ENCODE measurements around the gene MGLL.

The MGLL gene

GRCh38 chr3:127714125-127714571 is 108.2 kb downstream of the MGLL start:
- H3K4me1 ChIP-seq (ENCODE audit: control insufficient read depth, insufficient read depth, low read length) = peaks cover 6% of the 10 kb centered on the region
- no peaks in the 10 kb centered on the region for H3K27me3 ChIP-seq (ENCODE audit: control insufficient read depth, insufficient read depth, low read length)
- no peak overlapping the region for H3K9ac ChIP-seq (ENCODE audit: low read length)
- H3K9me3 ChIP-seq (ENCODE audit: control insufficient read depth, low read length) = no peaks in the 10 kb centered on the region
- H3K4me3 ChIP-seq (ENCODE audit: low read length) = no peak overlapping the region
- no peaks in the 10 kb centered on the region for H3K36me3 ChIP-seq (ENCODE audit: control insufficient read depth, insufficient read depth, low read length)

GRCh38 chr3:127712881-127713771 is 109.2 kb downstream of the MGLL start:
- Histone ChIP-seq H3K36me3 (ENCODE audit: control insufficient read depth, insufficient read depth, low read length) (no peaks in the 10 kb centered on the region), H3K9me3 (ENCODE audit: control insufficient read depth, low read length) (no peaks in the 10 kb centered on the region), H3K4me1 (ENCODE audit: control insufficient read depth, insufficient read depth, low read length) (peaks cover 6% of the 10 kb centered on the region), H3K4me3 (ENCODE audit: low read length) (no peak overlapping the region), H3K27me3 (ENCODE audit: control insufficient read depth, insufficient read depth, low read length) (no peaks in the 10 kb centered on the region), H3K9ac (ENCODE audit: low read length) (no peak overlapping the region)

GRCh38 chr3:127712461-127712860 is 109.9 kb downstream of the MGLL start:
- Histone ChIP-seq H3K4me1 (ENCODE audit: control insufficient read depth, insufficient read depth, low read length) (peaks cover 6% of the 10 kb centered on the region), H3K9me3 (ENCODE audit: control insufficient read depth, low read length) (no peaks in the 10 kb centered on the region), H3K9ac (ENCODE audit: low read length) (no peak overlapping the region), H3K36me3 (ENCODE audit: control insufficient read depth, insufficient read depth, low read length) (no peaks in the 10 kb centered on the region), H3K4me3 (ENCODE audit: low read length) (no peak overlapping the region), H3K27me3 (ENCODE audit: control insufficient read depth, insufficient read depth, low read length) (no peaks in the 10 kb centered on the region)

GRCh38 chr3:127711896-127712295 is 110.4 kb downstream of the MGLL start:
- Histone ChIP-seq H3K4me1 (ENCODE audit: control insufficient read depth, insufficient read depth, low read length) (peaks cover 6% of the 10 kb centered on the region), H3K27me3 (ENCODE audit: control insufficient read depth, insufficient read depth, low read length) (no peaks in the 10 kb centered on the region), H3K4me3 (ENCODE audit: low read length) (no peak overlapping the region), H3K36me3 (ENCODE audit: control insufficient read depth, insufficient read depth, low read length) (no peaks in the 10 kb centered on the region), H3K9me3 (ENCODE audit: control insufficient read depth, low read length) (no peaks in the 10 kb centered on the region), H3K9ac (ENCODE audit: low read length) (no peak overlapping the region)

GRCh38 chr3:127711021-127711695 is 111.2 kb downstream of the MGLL start:
- no peaks in the 10 kb centered on the region for H3K36me3 ChIP-seq (ENCODE audit: control insufficient read depth, insufficient read depth, low read length)
- H3K27me3 ChIP-seq (ENCODE audit: control insufficient read depth, insufficient read depth, low read length) = no peaks in the 10 kb centered on the region
- H3K4me3 ChIP-seq (ENCODE audit: low read length) = no peak overlapping the region
- peaks cover 6% of the 10 kb centered on the region for H3K4me1 ChIP-seq (ENCODE audit: control insufficient read depth, insufficient read depth, low read length)
- H3K9ac ChIP-seq (ENCODE audit: low read length) = no peak overlapping the region
- no peaks in the 10 kb centered on the region for H3K9me3 ChIP-seq (ENCODE audit: control insufficient read depth, low read length)

- Histone ChIP-seq H3K9ac (ENCODE audit: low read length) (no peak overlapping the region), H3K36me3 (ENCODE audit: control insufficient read depth, insufficient read depth, low read length) (no peaks in the 10 kb centered on the region), H3K27me3 (ENCODE audit: control insufficient read depth, insufficient read depth, low read length) (no peaks in the 10 kb centered on the region), H3K9me3 (ENCODE audit: control insufficient read depth, low read length) (no peaks in the 10 kb centered on the region), H3K4me1 (ENCODE audit: control insufficient read depth, insufficient read depth, low read length) (peaks cover 6% of the 10 kb centered on the region), H3K4me3 (ENCODE audit: low read length) (no peak overlapping the region)
These were observed 112.0 kb downstream of the MGLL start for GRCh38 chr3:127710155-127710941.

- Histone ChIP-seq H3K4me1 (ENCODE audit: control insufficient read depth, insufficient read depth, low read length) (peaks cover 2% of the 10 kb centered on the region), H3K9ac (ENCODE audit: low read length) (no peak overlapping the region), H3K36me3 (ENCODE audit: control insufficient read depth, insufficient read depth, low read length) (no peaks in the 10 kb centered on the region), H3K4me3 (ENCODE audit: low read length) (no peak overlapping the region), H3K27me3 (ENCODE audit: control insufficient read depth, insufficient read depth, low read length) (no peaks in the 10 kb centered on the region), H3K9me3 (ENCODE audit: control insufficient read depth, low read length) (no peaks in the 10 kb centered on the region)
These were observed 112.8 kb downstream of the MGLL start for GRCh38 chr3:127709320-127710060.

GRCh38 chr3:127708837-127709236 is 113.5 kb downstream of the MGLL start:
- no peaks in the 10 kb centered on the region for H3K9me3 ChIP-seq (ENCODE audit: control insufficient read depth, low read length)
- H3K36me3 ChIP-seq (ENCODE audit: control insufficient read depth, insufficient read depth, low read length) = no peaks in the 10 kb centered on the region
- no peaks in the 10 kb centered on the region for H3K27me3 ChIP-seq (ENCODE audit: control insufficient read depth, insufficient read depth, low read length)
- H3K9ac ChIP-seq (ENCODE audit: low read length) = no peak overlapping the region
- H3K4me1 ChIP-seq (ENCODE audit: control insufficient read depth, insufficient read depth, low read length) = no peaks in the 10 kb centered on the region
- H3K4me3 ChIP-seq (ENCODE audit: low read length) = no peak overlapping the region

- no peaks in the 10 kb centered on the region for H3K27me3 ChIP-seq (ENCODE audit: control insufficient read depth, insufficient read depth, low read length)
- no peaks in the 10 kb centered on the region for H3K9me3 ChIP-seq (ENCODE audit: control insufficient read depth, low read length)
- no peak overlapping the region for H3K9ac ChIP-seq (ENCODE audit: low read length)
- H3K4me3 ChIP-seq (ENCODE audit: low read length) = no peak overlapping the region
- no peaks in the 10 kb centered on the region for H3K36me3 ChIP-seq (ENCODE audit: control insufficient read depth, insufficient read depth, low read length)
- no peaks in the 10 kb centered on the region for H3K4me1 ChIP-seq (ENCODE audit: control insufficient read depth, insufficient read depth, low read length)
These were observed 114.4 kb downstream of the MGLL start for GRCh38 chr3:127707851-127708411.

GRCh38 chr3:127706785-127707351 is 115.4 kb downstream of the MGLL start:
- Histone ChIP-seq H3K36me3 (ENCODE audit: control insufficient read depth, insufficient read depth, low read length) (no peaks in the 10 kb centered on the region), H3K9me3 (ENCODE audit: control insufficient read depth, low read length) (no peaks in the 10 kb centered on the region), H3K4me1 (ENCODE audit: control insufficient read depth, insufficient read depth, low read length) (no peaks in the 10 kb centered on the region), H3K4me3 (ENCODE audit: low read length) (no peak overlapping the region), H3K27me3 (ENCODE audit: control insufficient read depth, insufficient read depth, low read length) (no peaks in the 10 kb centered on the region), H3K9ac (ENCODE audit: low read length) (no peak overlapping the region)

- Histone ChIP-seq H3K9ac (ENCODE audit: low read length) (no peak overlapping the region), H3K9me3 (ENCODE audit: control insufficient read depth, low read length) (no peaks in the 10 kb centered on the region), H3K27me3 (ENCODE audit: control insufficient read depth, insufficient read depth, low read length) (no peaks in the 10 kb centered on the region), H3K4me3 (ENCODE audit: low read length) (no peak overlapping the region), H3K36me3 (ENCODE audit: control insufficient read depth, insufficient read depth, low read length) (no peaks in the 10 kb centered on the region), H3K4me1 (ENCODE audit: control insufficient read depth, insufficient read depth, low read length) (no peaks in the 10 kb centered on the region)
These were observed 116.0 kb downstream of the MGLL start for GRCh38 chr3:127706312-127706711.
